SIG-M5 treated with dmso at 0.1 percent for 504 hours (cell line): Measurements from ENCODE around the gene RPL3.
A peak's percentile ranks its signal among the peaks of the same experiment; 100 is the strongest.
"Not testable (repeated sequence)": the region's sequence is repeated elsewhere in the genome, so short reads cannot be mapped to it uniquely, and the experiment has no call there.

ENCODE experiments used
- DNase-seq: peaks from one replicate; lab custom pipeline; 2025; ENCODE audit not compliant: unreplicated experiment; lab: John Stamatoyannopoulos, UW

The RPL3 gene

DNA sequence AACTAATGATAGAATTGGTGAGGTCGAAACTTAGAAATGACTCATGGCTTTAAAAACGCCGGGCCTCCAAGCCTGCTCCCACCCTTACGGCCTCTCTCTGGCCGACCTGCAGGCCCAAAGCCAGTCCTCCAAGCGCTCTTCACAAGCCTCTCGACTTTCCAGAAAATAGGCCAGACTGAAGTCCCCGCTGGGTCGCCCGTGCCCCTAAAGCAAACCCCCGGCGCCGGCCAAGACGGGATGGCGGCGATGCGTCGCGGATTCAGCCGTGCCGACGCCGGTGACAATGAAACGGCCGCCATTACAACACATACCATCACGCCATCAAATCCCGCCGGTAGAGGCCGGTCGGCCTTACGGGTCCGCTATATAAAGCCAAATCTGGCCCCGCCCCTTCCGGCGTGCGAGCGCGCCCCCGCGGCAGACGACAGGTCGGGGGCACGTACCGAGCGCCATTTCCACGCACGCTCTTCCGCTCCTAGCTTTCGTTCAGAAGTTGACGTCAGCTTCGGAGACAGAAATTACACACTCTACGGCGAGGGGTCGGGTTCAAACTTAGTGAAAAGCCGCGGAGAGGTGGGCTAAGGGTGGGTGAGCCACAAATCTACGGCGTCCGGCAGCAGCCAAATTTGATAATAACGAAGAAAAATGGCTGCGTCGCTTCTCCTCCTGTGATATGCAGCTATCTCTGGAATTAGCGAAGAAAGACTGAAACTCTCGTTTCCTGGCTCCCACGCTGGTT, at the start of gene RPL3:
Gene RPL3 (minus strand): TSS at position 340 of the 739 bp plus-strand sequence. CDS start 26 bp downstream, at position 314.
- peak; percentile 97 for DNase-seq

DNA sequence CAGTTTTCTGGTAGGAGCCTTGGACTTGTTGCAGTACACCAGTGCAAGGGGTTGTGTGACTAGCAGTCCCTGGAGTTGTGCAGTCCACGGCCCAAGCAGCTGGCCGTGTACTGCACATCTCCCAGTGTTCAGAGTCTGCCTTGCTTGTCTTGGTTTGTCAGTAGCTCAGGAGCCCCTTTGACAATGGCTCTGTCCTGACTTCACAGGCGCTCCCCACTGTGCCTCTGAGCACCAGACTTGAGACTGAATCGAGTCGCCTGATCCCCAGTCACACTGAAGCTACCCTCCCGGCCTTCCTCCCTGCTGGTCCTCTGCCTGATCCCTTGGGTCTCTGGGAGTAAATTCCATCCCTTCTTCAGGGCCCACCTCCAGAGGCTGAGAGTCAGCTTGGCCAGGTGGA, 49.8 kb upstream of the RPL3 start:
- DNase-seq, result no peak

- no peak for DNase-seq
These were observed 49.1 kb upstream of the RPL3 start for GRCh38 chr22:39368461-39368911.

- DNase-seq, result no peak
These were observed 47.6 kb upstream of the RPL3 start for GRCh38 chr22:39367035-39367434.

GRCh38 chr22:39365492-39365780, 46.0 kb upstream of the RPL3 start:
- DNase-seq, result no peak

- DNase-seq, result no peak
These were observed 45.5 kb upstream of the RPL3 start for GRCh38 chr22:39364714-39365491.

GRCh38 chr22:39363751-39364515, 44.5 kb upstream of the RPL3 start:
- no peak for DNase-seq

GRCh38 chr22:39362932-39363331, 43.5 kb upstream of the RPL3 start:
- DNase-seq, result no peak

GRCh38 chr22:39362271-39362670, 42.8 kb upstream of the RPL3 start:
- no peak for DNase-seq

DNA sequence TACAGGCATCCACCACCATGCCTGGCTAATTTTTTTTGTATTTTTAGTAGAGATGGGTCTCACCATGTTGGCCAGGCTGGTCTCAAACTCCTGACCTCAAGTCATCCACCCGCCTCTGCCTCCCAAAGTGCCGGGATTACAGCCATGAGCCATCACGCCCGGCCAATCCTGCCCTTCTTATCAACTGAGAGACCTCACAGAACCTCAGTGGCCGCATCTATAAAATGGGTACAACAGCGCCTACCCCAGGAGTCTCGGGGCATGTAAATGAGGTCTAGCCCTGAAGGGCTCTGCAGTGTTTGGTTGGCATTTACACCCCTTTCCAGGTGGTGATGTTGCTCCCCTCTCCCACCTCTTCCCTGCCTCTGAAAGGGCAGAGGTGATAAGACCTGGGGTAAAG, 42.1 kb upstream of the RPL3 start:
- no peak for DNase-seq

- no peak for DNase-seq
These were observed 41.4 kb upstream of the RPL3 start for GRCh38 chr22:39360674-39361413.

DNA sequence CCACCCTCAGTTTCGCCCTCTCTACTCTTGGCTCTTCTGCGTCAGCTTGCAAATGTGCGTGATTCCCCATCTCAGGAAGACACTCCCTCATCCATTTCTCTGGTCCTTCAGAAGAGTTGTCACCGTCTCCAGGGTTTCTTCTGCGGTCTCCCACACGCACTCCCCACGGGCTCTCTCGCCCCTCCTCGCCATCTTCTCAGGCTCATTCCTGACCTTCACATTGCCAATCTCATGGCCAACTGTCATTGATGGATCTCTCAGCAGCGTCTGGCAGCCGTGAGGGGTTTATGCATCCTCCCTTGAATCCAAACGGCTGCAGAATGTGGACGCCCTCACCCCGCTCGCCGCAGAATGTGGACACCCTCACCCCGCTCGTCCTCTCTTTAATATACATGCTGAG, 40.8 kb upstream of the RPL3 start:
- DNase-seq, result no peak

DNA sequence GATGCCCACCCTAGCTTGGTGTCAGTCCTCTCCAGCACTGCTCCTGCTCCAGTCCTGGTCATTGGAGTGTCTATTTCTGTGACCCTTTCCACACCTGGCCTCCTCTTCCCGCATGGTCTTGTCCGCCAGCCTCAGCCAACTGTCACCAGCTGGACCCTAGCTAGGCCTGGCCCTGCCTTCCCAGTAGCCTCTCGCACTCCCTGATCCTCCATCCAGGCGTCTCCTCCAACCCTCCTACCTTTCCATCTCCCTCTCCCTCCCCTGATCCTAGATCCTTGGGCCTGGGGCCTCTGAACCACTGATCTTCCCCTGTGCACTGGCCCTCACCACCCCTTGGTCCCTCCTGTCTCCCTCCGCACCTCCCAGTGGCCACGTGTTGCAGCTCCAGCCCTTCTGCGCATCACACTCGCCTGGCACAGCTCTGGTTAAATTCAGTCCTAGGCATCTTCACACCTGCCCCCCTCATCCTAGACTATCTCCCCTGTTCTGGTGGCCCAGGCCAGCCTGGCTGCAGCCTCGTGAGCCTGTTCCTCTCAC, 40.3 kb upstream of the RPL3 start:
- no peak for DNase-seq

DNA sequence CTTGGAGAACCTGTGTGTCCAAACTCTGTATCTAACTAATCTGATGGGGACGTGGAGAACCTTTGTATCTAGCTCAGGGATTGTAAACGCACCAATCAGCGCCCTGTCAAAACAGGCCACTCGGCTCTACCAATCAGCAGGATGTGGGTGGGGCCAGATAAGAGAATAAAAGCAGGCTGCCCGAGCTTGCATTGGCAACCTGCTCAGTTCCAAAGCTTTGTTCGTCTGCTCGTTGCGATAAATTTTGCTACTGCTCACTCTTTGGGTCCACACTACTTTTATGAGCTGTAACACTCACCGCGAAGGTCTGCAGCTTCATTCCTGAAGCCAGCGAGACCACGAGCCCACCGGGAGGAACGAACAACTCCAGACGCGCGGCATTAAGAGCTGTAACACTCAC, 38.8 kb upstream of the RPL3 start:
- DNase-seq, result not testable (repeated sequence)

GRCh38 chr22:39357110-39358108, 38.0 kb upstream of the RPL3 start:
- DNase-seq, result not testable (repeated sequence)

- no peak for DNase-seq
These were observed 37.0 kb upstream of the RPL3 start for GRCh38 chr22:39356464-39356863.

- not testable (repeated sequence) for DNase-seq
These were observed 36.4 kb upstream of the RPL3 start for GRCh38 chr22:39355805-39356204.

GRCh38 chr22:39355080-39355479, 35.7 kb upstream of the RPL3 start:
- DNase-seq, result no peak

GRCh38 chr22:39353346-39353745, 33.9 kb upstream of the RPL3 start:
- no peak for DNase-seq
